Measurements from ENCODE around the gene PRKAG2. TPM values are rescaled to one million over a fixed set of nuclear protein-coding genes. Genes with fewer than 3 reads are reported as not detected.

The PRKAG2 gene
- total and polyA plus RNA-seq, 2 of the 13 experiments (the other 11 are each of a cell fraction or from before 2014, with no cell fraction given): 0.90 to 1.3 TPM

DNA sequence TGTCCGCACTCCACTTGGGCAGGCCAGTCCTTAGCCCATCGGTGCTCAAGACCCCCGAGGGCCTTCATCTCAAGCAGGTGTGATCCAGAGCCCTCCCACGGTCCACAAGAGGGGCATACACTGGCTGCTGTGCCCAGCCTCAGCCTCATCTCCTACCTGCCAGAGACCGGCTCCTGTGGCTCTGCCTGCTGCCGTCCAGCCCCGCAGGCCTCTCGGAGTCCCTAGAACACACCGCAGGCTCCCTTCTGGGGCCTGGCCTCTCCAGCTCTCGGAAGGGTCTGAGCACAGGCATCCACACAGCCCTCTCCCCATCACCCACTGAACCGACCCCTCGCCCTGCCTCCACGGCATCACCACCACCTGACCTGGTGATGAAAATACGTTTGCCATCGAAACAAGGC lies 147.4 kb downstream of the PRKAG2 start (continued):
- no peak for TF ChIP-seq YEATS2 (CRISPR knock-in tag; IDR thresholded peaks at IDR 0.05; ENCODE audit: borderline replicate concordance)

DNA sequence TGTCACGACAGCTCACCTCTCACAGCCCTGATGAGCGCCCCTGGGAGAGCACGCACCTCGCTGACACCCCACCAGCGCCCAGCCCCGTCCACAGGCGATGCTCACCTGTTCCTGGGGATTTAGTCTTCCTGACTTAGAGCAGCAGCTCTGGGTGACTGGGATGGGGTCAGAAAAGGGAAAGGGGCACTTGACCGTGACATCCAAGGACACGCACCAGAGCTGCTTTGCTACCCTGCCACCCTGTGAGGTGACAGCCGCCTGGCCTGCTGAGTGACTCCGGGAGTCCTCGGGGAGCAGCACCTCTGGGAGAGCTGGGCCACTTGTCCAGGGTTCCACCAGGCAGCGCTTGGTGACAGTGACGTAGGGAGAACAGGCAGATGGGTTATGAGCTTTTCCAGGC lies 148.2 kb downstream of the PRKAG2 start:
- Histone ChIP-seq H3K4me3 (replicated peaks in 1 of 3; ENCODE audit: insufficient read depth in 1 of 3, low read depth in 2 of 3, low read length in 3 of 3) (no peak overlapping the region), H3K27me3 (ENCODE audit: control insufficient read depth in 1 of 2, insufficient read depth in 2 of 2, low read length in 2 of 2) (peaks cover 0 to 17% of the 10 kb centered on the region in 2 experiments; a peak in 3 of 5 replicates), H3K9ac (ENCODE audit: insufficient read depth, low read depth, low read length) (no peak overlapping the region), H3K4me2 (ENCODE audit: low read depth, low read length) (no peak overlapping the region), H3K79me2 (ENCODE audit: insufficient read depth, low read length) (no peaks in the 10 kb centered on the region), H3K27ac (ENCODE audit: extremely low read length, insufficient read depth, low read length) (no peak overlapping the region), H3K4me1 (ENCODE audit: insufficient read depth, low read length) (0 out of 2 replicates have a peak, but pooled peaks cover 9% of the 10 kb centered on the region), H3K9me3 (ENCODE audit: low read length) (no peaks in the 10 kb centered on the region), H2AFZ (ENCODE audit: low read length) (no peak overlapping the region), H3K36me3 (replicated peaks in 1 of 2; ENCODE audit: control insufficient read depth in 1 of 2, insufficient read depth in 2 of 2, low read length in 2 of 2) (no peaks in the 10 kb centered on the region), H4K20me1 (ENCODE audit: insufficient read depth, low read length) (no peaks in the 10 kb centered on the region)
- POLR2A ChIA-PET: no interaction called here
- FAIRE-seq (no peak), ATAC-seq (no peak), DNase-seq (ENCODE audit: low spot score) (no peak)
- intact Hi-C loops (cut with micrococcal nuclease; ENCODE audit: unreplicated experiment) (loop anchor here (1.0 kb wide), 1 partner anchor 9 kb away; no protein-coding TSS in a partner anchor), in situ Hi-C loops (cut with HindIII; ENCODE audit: extremely low pct_ligation_motif_present, low pct_unique_long_range_greater_than_20kb) (no loop called here)
- no TSS peak for BruUV-seq (replicated peaks)
- CTCF ChIA-PET (ENCODE audit: low intra/inter-chr PET ratio, low total read pairs): no interaction called here
- no peak for TF ChIP-seq ZNF501 (CRISPR knock-in tag; IDR thresholded peaks at IDR 0.05)
- TF ChIP-seq ZFP36L1 (CRISPR knock-in tag; IDR thresholded peaks at IDR 0.05): no peak
- no peak for TF ChIP-seq BHLHE40 (IDR thresholded peaks at IDR 0.05; ENCODE audit: low read length)
- TF ChIP-seq PHF5A (CRISPR knock-in tag; IDR thresholded peaks at IDR 0.05; ENCODE audit: low read depth, unreplicated experiment): no peak
- TF ChIP-seq PPARG (CRISPR knock-in tag; conservative IDR thresholded peaks at IDR 0.05): no peak
- TF ChIP-seq ZNF234 (CRISPR knock-in tag; conservative IDR thresholded peaks at IDR 0.05): no peak
- no peak for TF ChIP-seq ZSCAN25 (CRISPR knock-in tag; IDR thresholded peaks at IDR 0.05)
- TF ChIP-seq TGIF2 (CRISPR knock-in tag; IDR thresholded peaks at IDR 0.05): no peak
- no peak for TF ChIP-seq ZNF891 (CRISPR knock-in tag; IDR thresholded peaks at IDR 0.05)
- no peak for TF ChIP-seq ZNF652 (CRISPR knock-in tag; IDR thresholded peaks at IDR 0.05; ENCODE audit: borderline replicate concordance, low read depth)
- TF ChIP-seq, protein P1, sequence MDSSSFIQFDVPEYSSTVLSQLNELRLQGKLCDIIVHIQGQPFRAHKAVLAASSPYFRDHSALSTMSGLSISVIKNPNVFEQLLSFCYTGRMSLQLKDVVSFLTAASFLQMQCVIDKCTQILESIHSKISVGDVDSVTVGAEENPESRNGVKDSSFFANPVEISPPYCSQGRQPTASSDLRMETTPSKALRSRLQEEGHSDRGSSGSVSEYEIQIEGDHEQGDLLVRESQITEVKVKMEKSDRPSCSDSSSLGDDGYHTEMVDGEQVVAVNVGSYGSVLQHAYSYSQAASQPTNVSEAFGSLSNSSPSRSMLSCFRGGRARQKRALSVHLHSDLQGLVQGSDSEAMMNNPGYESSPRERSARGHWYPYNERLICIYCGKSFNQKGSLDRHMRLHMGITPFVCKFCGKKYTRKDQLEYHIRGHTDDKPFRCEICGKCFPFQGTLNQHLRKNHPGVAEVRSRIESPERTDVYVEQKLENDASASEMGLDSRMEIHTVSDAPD (CRISPR knock-in tag; IDR thresholded peaks at IDR 0.05): no peak
- TF ChIP-seq CCAR2 (optimal IDR thresholded peaks at IDR 0.05; ENCODE audit: low read depth, low read length): no peak
- no peak for TF ChIP-seq CBFB (CRISPR knock-in tag; IDR thresholded peaks at IDR 0.05)
- no peak for TF ChIP-seq PITX1 (CRISPR knock-in tag; IDR thresholded peaks at IDR 0.05)
- TF ChIP-seq, protein P2, sequence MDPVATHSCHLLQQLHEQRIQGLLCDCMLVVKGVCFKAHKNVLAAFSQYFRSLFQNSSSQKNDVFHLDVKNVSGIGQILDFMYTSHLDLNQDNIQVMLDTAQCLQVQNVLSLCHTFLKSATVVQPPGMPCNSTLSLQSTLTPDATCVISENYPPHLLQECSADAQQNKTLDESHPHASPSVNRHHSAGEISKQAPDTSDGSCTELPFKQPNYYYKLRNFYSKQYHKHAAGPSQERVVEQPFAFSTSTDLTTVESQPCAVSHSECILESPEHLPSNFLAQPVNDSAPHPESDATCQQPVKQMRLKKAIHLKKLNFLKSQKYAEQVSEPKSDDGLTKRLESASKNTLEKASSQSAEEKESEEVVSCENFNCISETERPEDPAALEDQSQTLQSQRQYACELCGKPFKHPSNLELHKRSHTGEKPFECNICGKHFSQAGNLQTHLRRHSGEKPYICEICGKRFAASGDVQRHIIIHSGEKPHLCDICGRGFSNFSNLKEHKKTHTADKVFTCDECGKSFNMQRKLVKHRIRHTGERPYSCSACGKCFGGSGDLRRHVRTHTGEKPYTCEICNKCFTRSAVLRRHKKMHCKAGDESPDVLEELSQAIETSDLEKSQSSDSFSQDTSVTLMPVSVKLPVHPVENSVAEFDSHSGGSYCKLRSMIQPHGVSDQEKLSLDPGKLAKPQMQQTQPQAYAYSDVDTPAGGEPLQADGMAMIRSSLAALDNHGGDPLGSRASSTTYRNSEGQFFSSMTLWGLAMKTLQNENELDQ (CRISPR knock-in tag; IDR thresholded peaks at IDR 0.05; ENCODE audit: borderline replicate concordance): no peak
- WGBS (ENCODE audit: low lambda C conversion rate): 63% methylated on average over 8 of the region's 14 CpGs
